Measurements from ENCODE around the gene NTPCR.

DNA sequence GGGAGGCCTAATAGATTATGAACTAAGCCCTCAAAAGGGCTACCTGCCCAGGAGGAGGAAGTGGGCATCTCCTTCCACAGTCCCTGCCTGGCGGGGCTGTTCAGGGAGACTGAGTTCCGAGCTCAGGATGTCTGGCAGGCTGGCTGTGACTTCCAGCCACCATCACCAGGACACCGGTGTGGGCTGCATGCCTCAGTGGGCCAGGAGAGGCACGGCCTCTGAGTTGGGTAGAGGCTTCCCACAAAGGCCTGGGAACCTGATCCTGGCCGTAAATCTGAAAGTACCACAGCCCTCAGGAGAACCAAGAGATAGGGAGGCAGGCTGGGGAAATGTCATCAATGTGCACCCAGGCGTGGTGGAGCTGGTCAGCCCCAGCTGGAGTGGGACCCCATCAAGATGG is 29.1 kb downstream of the NTPCR start:
- TF ChIP-seq GATA2 (IDR thresholded peaks at IDR 0.05; ENCODE audit: low read depth, low read length) (no peak), GATA3 (IDR thresholded peaks at IDR 0.05; ENCODE audit: low read depth, low read length) (no peak)
